IMR-90 (cell line): ENCODE results near the gene DHRSX.
"Not testable (repeated sequence)": the region's sequence is repeated elsewhere in the genome, so short reads cannot be mapped to it uniquely, and the experiment has no call there.

Experiments
- BHLHE40 ChIP-seq: fragments of 150-350 bp; IDR thresholded peaks from 2 replicates; pipeline ENCODE4 v1.6.1; 2016; ENCODE audit warnings: mild to moderate bottlenecking, low read depth, low read length
- MAZ ChIP-seq: IDR thresholded peaks from 2 replicates; pipeline ENCODE4 v1.6.1; 2012; ENCODE audit warnings: low read depth, mild to moderate bottlenecking, low read length, improper control_type of control experiment, moderate library complexity, borderline replicate concordance
- MXI1 ChIP-seq: IDR thresholded peaks from 2 replicates; pipeline ENCODE4 v1.6.1; 2012; ENCODE audit warnings: low read depth, mild to moderate bottlenecking, low read length, moderate library complexity, borderline replicate concordance
- POLR2A ChIP-seq: IDR thresholded peaks from 2 replicates; pipeline ENCODE4 v1.6.1; 2012; ENCODE audit warnings: mild to moderate bottlenecking, low read depth, low read length
- RAD21 ChIP-seq: IDR thresholded peaks from 2 replicates; pipeline ENCODE4 v1.6.1; 2012; ENCODE audit warnings: low read length, improper control_type of control experiment
- RFX5 ChIP-seq: IDR thresholded peaks from 2 replicates; pipeline ENCODE4 v1.8.0; 2012; ENCODE audit warnings: low read depth, mild to moderate bottlenecking, low read length, moderate library complexity
- SMC3 ChIP-seq: fragments of 150-350 bp; IDR thresholded peaks from 2 replicates; pipeline ENCODE4 v1.6.1; 2016; ENCODE audit warnings: low read depth, mild to moderate bottlenecking, antibody characterized with exemption, low read length, moderate library complexity
- TF ChIP-seq, protein P1 (sequence below): conservative IDR thresholded peaks from 2 replicates; pipeline ENCODE4 v1.5.1; 2012; ENCODE audit warnings: mild to moderate bottlenecking, low read depth, low read length, improper control_type of control experiment
- TF ChIP-seq, protein P2 (sequence below): fragments of 150-350 bp; IDR thresholded peaks from 2 replicates; pipeline ENCODE4 v1.6.1; 2017; ENCODE audit warnings: mild to moderate bottlenecking, antibody characterized with exemption, low read length, low read depth

DNA sequence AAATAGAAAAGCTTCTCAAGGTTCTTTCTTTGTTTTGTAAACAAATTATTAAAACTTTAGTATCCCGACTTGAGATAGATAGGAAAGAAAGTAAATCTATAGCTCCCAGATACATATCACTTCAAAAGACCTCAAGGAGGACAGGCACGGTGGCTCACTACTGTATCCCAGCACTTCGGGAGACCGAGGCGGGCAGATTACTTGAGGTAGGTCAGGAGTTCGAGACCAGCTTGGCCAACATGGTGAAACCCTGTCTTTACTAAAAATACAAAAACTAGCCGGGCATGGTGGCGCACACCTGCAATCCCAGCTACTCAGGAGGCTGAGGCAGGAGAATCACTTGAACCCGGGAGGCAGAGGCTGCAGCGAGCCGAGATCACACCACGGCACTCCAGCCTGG, 260.0 kb downstream of the DHRSX start:
- TF ChIP-seq, protein P1, sequence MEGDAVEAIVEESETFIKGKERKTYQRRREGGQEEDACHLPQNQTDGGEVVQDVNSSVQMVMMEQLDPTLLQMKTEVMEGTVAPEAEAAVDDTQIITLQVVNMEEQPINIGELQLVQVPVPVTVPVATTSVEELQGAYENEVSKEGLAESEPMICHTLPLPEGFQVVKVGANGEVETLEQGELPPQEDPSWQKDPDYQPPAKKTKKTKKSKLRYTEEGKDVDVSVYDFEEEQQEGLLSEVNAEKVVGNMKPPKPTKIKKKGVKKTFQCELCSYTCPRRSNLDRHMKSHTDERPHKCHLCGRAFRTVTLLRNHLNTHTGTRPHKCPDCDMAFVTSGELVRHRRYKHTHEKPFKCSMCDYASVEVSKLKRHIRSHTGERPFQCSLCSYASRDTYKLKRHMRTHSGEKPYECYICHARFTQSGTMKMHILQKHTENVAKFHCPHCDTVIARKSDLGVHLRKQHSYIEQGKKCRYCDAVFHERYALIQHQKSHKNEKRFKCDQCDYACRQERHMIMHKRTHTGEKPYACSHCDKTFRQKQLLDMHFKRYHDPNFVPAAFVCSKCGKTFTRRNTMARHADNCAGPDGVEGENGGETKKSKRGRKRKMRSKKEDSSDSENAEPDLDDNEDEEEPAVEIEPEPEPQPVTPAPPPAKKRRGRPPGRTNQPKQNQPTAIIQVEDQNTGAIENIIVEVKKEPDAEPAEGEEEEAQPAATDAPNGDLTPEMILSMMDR, result not testable (repeated sequence)
- TF ChIP-seq POLR2A, MAZ, MXI1, RAD21, RFX5, SMC3, BHLHE40: not testable (repeated sequence)
- TF ChIP-seq, protein P2, sequence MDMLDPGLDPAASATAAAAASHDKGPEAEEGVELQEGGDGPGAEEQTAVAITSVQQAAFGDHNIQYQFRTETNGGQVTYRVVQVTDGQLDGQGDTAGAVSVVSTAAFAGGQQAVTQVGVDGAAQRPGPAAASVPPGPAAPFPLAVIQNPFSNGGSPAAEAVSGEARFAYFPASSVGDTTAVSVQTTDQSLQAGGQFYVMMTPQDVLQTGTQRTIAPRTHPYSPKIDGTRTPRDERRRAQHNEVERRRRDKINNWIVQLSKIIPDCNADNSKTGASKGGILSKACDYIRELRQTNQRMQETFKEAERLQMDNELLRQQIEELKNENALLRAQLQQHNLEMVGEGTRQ, result not testable (repeated sequence)
